Activated T-cell treated with anti-CD3 and anti-CD28 coated beads, Interleukin-2, amount 50 U/mL, for 72 hours (primary cell): Measurements from ENCODE around the gene WWC2. TPM values are rescaled to one million over a fixed set of nuclear protein-coding genes. Genes with fewer than 3 reads are reported as not detected.

Experiments used
- ATAC-seq, 2 donors: fragments of 150-1000 bp; cut with Tn5 transposase; replicated peaks in 1 of 2; 2 replicates each; pipeline ENCODE4 v1.10.0; 2021; ENCODE audit warnings: moderate library complexity in 2 of 2, mild to moderate bottlenecking in 1 of 2
- DNase-seq, 2 donors: peaks; one replicate each; pipeline ENCODE4 v3.0.0; 2021 to 2022; ENCODE audit warnings: mixed read lengths in 1 of 2
- H3K27ac Mint-ChIP-seq: one replicate; pipeline ENCODE4 v1.8.0; 2022; ENCODE audit warnings: mild to moderate bottlenecking, moderate library complexity, mixed read lengths
- H3K27me3 Mint-ChIP-seq: one replicate; pipeline ENCODE4 v1.8.0; 2022; ENCODE audit warnings: low read depth, mixed read lengths
- H3K36me3 Mint-ChIP-seq, 2 donors: one replicate each; pipeline ENCODE4 v1.8.0; 2022; ENCODE audit warnings: mixed read lengths in 2 of 2, mild to moderate bottlenecking in 1 of 2; ENCODE audit not compliant: insufficient read depth in 2 of 2
- H3K4me1 Mint-ChIP-seq: one replicate; pipeline ENCODE4 v1.8.0; 2022; ENCODE audit warnings: low read depth, mixed read lengths
- H3K4me3 Mint-ChIP-seq, 2 donors: one replicate each; pipeline ENCODE4 v1.8.0; 2022; ENCODE audit warnings: mild to moderate bottlenecking in 2 of 2, mixed read lengths in 2 of 2, moderate library complexity in 2 of 2
- H3K9me3 Mint-ChIP-seq, 2 donors: one replicate each; pipeline ENCODE4 v1.8.0; 2022; ENCODE audit warnings: mixed read lengths in 2 of 2
- total RNA-seq, 2 donors: library from RNA; stranded (reverse); gene quantifications; one replicate each; pipeline ENCODE4 v1.2.3, GENCODE V29; 2022

Gene WWC2
- total RNA-seq, 2 donors from 2014 or later, result 3.6 to 3.7 TPM

DNA sequence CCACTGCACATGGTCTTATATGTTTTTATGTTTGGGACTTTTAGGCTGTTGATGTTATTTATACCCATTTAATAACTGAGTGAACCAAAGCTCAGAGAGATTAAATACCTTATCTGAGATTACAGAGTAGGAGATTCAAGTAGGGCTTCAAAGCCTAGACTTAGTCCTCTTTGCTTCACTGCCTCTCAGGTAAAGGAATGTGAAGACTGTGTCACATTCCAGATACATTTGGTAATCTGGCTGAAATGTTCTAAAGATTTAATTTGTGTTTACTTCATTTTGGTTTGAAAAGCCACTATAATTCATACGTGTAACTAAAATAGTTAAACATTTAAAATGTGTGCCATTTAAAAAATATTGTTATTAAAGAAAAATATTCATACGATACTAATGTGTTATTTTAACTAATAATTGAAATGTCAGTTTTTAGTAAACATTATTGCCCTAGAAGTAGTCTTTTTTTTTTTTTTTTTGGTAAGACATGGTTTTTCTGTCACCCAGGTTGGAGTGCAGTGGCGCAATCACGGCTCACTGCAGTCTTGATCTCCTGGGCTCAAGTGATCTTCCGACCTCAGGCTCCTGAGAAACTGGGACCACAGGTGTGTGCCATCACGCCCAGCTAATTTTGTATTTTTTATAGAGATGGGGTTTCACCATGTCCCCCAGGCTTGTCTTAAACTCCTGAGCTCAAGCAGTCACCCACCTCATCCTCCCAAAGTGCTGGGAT lies 54.3 kb downstream of the WWC2 start:
- Mint-ChIP-seq H3K36me3 (no peaks in the 10 kb centered on the region), H3K4me3 (no peak overlapping the region), H3K27ac (no peak overlapping the region), H3K27me3 (no peaks in the 10 kb centered on the region), H3K4me1 (peaks cover 5% of the 10 kb centered on the region), H3K9me3 (no peaks in the 10 kb centered on the region)
- ATAC-seq (no peak), DNase-seq (no peak)

DNA sequence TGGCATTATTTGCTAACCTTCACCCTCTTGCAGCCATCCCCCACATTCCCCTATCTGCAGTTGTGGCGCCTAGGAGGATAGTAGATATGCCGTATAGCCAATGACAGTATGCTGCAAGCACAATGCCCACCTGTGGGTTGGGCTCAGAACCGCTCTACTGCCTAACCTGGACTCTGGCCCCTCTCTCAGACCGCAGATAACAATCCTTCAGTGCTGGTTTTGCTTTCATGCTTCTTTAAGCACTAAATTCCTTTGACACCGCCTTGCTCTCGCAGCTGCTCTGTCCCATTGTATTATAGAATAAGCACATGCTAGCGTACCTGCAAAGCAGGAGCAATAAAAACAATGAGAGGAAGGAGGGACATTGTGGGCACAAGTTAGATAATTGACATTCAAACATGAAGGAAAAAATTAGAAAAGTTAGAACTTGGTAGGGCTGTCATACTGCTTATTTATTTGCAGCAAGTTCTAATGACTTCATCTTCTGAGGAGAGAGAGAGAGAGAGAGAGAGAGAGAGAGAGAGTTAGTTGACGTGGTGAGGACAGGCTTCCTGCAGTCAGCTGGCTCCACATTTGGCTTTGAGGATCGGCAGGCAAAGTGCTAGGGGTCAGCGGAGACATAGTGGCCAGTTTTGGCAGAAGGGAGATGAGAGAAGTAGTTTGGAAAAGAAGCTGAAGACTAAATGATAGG lies 55.8 kb downstream of the WWC2 start:
- H3K4me1 Mint-ChIP-seq, result peaks cover 5% of the 10 kb centered on the region
- no peaks in the 10 kb centered on the region for H3K36me3 Mint-ChIP-seq
- no peaks in the 10 kb centered on the region for H3K27me3 Mint-ChIP-seq
- ATAC-seq, result no peak
- H3K4me3 Mint-ChIP-seq, result no peak overlapping the region
- no peak overlapping the region for H3K27ac Mint-ChIP-seq
- no peak for DNase-seq
- no peaks in the 10 kb centered on the region for H3K9me3 Mint-ChIP-seq

DNA sequence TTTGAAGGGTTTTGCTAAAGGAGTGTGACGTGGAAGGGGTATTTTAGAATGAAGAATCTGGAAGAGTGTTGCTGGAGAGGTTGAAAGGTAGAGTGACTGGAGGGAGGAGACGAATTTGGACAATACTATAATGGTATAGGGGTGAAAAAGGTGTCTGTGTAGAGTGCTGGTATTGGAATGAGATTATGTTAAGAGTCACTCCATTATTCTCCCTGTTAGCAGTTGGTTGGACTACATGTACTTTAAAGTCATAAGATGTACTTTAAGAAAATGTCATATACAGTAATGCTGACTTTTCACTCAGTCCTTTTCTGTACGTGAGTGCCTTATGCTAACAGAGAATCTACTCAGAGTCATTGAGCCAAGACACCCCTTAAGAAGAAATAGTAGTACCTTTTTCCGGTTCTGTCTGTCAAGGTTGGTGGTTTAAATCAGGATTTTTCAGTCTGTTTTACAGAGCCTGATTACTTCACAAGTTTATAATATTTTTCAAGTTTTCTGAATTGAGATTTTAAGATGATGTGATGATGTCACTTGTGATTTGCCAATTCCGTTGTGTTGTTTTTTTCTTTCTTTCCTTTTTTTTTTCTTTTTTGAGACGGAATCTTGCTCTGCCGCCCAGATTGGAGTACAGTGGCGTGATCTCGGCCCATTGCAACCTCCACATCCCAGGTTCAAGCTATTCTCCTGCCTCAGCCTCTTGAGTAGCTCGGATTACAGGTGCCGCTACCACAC lies 56.6 kb downstream of the WWC2 start:
- H3K4me3 Mint-ChIP-seq, result no peak overlapping the region

DNA sequence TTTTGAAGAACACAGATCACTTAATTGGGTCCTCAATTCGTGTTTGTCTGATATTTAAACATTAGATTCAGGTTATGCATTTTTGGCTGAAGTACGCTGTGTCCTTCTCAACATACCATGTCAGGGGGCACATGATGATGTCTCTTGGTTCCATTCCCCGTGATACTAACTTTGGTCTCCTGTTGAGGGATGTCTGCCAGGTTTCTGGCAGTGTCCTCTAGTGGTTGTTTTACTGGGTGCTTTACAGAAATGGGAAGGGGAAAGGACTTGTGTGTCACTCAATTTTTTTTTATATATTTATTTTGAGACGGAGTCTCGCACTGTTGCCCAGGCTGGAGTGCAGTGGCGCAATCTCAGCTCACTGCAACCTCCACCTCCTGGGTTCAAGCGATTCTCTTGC lies 58.2 kb downstream of the WWC2 start:
- ATAC-seq, result no peak
- Mint-ChIP-seq H3K9me3 (no peaks in the 10 kb centered on the region), H3K27ac (no peak overlapping the region), H3K36me3 (no peaks in the 10 kb centered on the region), H3K4me1 (peaks cover 5% of the 10 kb centered on the region), H3K27me3 (no peaks in the 10 kb centered on the region), H3K4me3 (no peak overlapping the region)
- no peak for DNase-seq

More for the DNA sequence above, 56.6 kb downstream of the WWC2 start:
- DNase-seq (no peak), ATAC-seq (no peak)
- no peak overlapping the region for H3K27ac Mint-ChIP-seq
- H3K36me3 Mint-ChIP-seq, result no peaks in the 10 kb centered on the region
- H3K4me1 Mint-ChIP-seq, result peaks cover 5% of the 10 kb centered on the region
- no peaks in the 10 kb centered on the region for H3K9me3 Mint-ChIP-seq
- no peaks in the 10 kb centered on the region for H3K27me3 Mint-ChIP-seq

DNA sequence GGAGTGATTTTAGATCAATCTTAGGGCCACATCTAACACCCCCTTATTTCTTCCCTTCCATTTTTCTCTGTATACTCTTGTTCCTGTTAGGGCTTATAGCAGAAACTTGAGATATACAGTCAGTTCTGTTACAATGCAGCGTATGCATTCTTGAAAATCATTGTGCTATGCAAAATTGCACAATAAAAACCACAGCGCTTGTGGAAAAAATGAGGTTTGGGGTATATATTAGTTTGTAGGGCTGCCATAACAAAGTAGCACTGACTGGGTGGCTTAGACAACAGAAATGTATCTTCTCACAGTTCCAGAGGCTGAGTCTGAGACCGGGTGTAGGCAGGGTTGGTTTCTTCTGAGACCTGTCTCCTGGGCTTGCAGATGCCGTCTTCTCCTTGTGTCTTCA lies 59.0 kb downstream of the WWC2 start:
- DNase-seq (no peak), ATAC-seq (peak in 1 of 2 donors; percentile 41)

GRCh38 chr4:183161630-183162029 lies 62.6 kb downstream of the WWC2 start:
- H3K4me3 Mint-ChIP-seq, result no peak overlapping the region
- peaks cover 5% of the 10 kb centered on the region for H3K4me1 Mint-ChIP-seq
- no peaks in the 10 kb centered on the region for H3K36me3 Mint-ChIP-seq
- peaks cover under 1% of the 10 kb centered on the region for H3K27me3 Mint-ChIP-seq
- ATAC-seq, result peak; percentile 52 to 69
- H3K27ac Mint-ChIP-seq, result no peak overlapping the region
- no peak for DNase-seq
- H3K9me3 Mint-ChIP-seq, result no peaks in the 10 kb centered on the region

More for the DNA sequence above, 59.0 kb downstream of the WWC2 start:
- Mint-ChIP-seq H3K36me3 (no peaks in the 10 kb centered on the region), H3K4me3 (no peak overlapping the region), H3K27ac (no peak overlapping the region), H3K9me3 (no peaks in the 10 kb centered on the region), H3K27me3 (no peaks in the 10 kb centered on the region), H3K4me1 (peaks cover 5% of the 10 kb centered on the region)

DNA sequence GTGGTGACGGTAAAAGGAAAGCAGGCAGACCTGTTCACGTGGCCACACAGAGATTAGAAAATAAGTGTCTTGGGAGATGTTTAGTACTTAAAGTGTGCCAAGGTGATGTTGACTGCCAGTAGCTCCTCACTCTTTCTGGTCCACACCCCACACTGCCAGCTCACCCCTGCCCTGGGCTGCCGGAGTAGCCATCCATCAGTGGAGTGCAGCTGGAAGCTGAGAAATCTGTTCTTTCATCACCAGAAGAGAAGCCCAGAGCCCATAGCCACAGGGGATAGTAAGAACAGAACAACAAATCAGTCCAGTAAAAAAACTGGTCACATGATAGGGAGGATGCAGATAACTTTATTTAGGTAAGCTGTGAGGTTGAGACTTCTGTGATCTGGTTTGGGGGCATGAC lies 64.1 kb downstream of the WWC2 start:
- H3K27me3 Mint-ChIP-seq, result peaks cover 9% of the 10 kb centered on the region
- H3K36me3 Mint-ChIP-seq, result no peaks in the 10 kb centered on the region
- no peaks in the 10 kb centered on the region for H3K9me3 Mint-ChIP-seq
- H3K4me3 Mint-ChIP-seq, result no peak overlapping the region
- peaks cover under 1% of the 10 kb centered on the region for H3K4me1 Mint-ChIP-seq
- DNase-seq, result no peak
- no peak for ATAC-seq
- H3K27ac Mint-ChIP-seq, result no peak overlapping the region

- no peaks in the 10 kb centered on the region for H3K9me3 Mint-ChIP-seq
- H3K27me3 Mint-ChIP-seq, result peaks cover 9% of the 10 kb centered on the region
- no peak for ATAC-seq
- H3K27ac Mint-ChIP-seq, result no peak overlapping the region
- no peak for DNase-seq
- H3K4me1 Mint-ChIP-seq, result no peaks in the 10 kb centered on the region
- no peak overlapping the region for H3K4me3 Mint-ChIP-seq
- no peaks in the 10 kb centered on the region for H3K36me3 Mint-ChIP-seq
Measured at GRCh38 chr4:183164963-183165362, 65.9 kb downstream of the WWC2 start.

GRCh38 chr4:183165376-183165775 lies 66.3 kb downstream of the WWC2 start:
- H3K36me3 Mint-ChIP-seq, result no peaks in the 10 kb centered on the region
- H3K27me3 Mint-ChIP-seq, result peaks cover 9% of the 10 kb centered on the region
- DNase-seq (no peak), ATAC-seq (no peak)
- H3K4me3 Mint-ChIP-seq, result no peak overlapping the region
- H3K4me1 Mint-ChIP-seq, result no peaks in the 10 kb centered on the region
- H3K27ac Mint-ChIP-seq, result no peak overlapping the region
- no peaks in the 10 kb centered on the region for H3K9me3 Mint-ChIP-seq

GRCh38 chr4:183170894-183171293 lies 71.8 kb downstream of the WWC2 start:
- no peaks in the 10 kb centered on the region for H3K4me1 Mint-ChIP-seq
- no peak overlapping the region for H3K4me3 Mint-ChIP-seq
- H3K9me3 Mint-ChIP-seq, result no peaks in the 10 kb centered on the region
- DNase-seq, result no peak
- H3K27me3 Mint-ChIP-seq, result peaks cover 20% of the 10 kb centered on the region
- no peaks in the 10 kb centered on the region for H3K36me3 Mint-ChIP-seq
- no peak overlapping the region for H3K27ac Mint-ChIP-seq
- ATAC-seq, result no peak

GRCh38 chr4:183171484-183172267 lies 72.6 kb downstream of the WWC2 start:
- Mint-ChIP-seq H3K4me3 (no peak overlapping the region), H3K27me3 (peaks cover 21% of the 10 kb centered on the region), H3K4me1 (no peaks in the 10 kb centered on the region), H3K27ac (no peak overlapping the region), H3K9me3 (no peaks in the 10 kb centered on the region), H3K36me3 (no peaks in the 10 kb centered on the region)
- DNase-seq (no peak), ATAC-seq (no peak)

- Mint-ChIP-seq H3K27ac (no peak overlapping the region), H3K4me1 (no peaks in the 10 kb centered on the region), H3K9me3 (no peaks in the 10 kb centered on the region), H3K4me3 (no peak overlapping the region), H3K36me3 (no peaks in the 10 kb centered on the region), H3K27me3 (peaks cover 17% of the 10 kb centered on the region)
- ATAC-seq, result no peak
- no peak for DNase-seq
Measured at GRCh38 chr4:183172881-183173280, 73.8 kb downstream of the WWC2 start.
